HL-60 (cell line): ENCODE measurements around the gene RERE.

Experiments used
- DNase-seq, 2 experiments: peaks; one replicate each; pipeline ENCODE4 v3.0.0-alpha.2; 2010 to 2020; ENCODE audit warnings: low read depth in 1 of 2, low spot score in 1 of 2
- H3K27ac ChIP-seq: fragments of 250-450 bp; sonication (Bioruptor Pico); replicated peaks from 2 replicates; pipeline ENCODE4 v1.5.1; 2020; ENCODE audit warnings: mild to moderate bottlenecking, moderate library complexity
- H3K27me3 ChIP-seq: fragments of 250-450 bp; sonication (Bioruptor Pico); 2 replicates; pipeline ENCODE4 v1.5.1; 2021; ENCODE audit warnings: mild to moderate bottlenecking, moderate library complexity; ENCODE audit not compliant: insufficient read depth, poor library complexity, severe bottlenecking
- H3K4me3 ChIP-seq: replicated peaks from 2 replicates; pipeline ENCODE4 v1.5.1; 2011; ENCODE audit warnings: mild to moderate bottlenecking, control low read depth, low read length; ENCODE audit not compliant: insufficient read depth
- CTCF ChIP-seq: IDR thresholded peaks from one replicate; pipeline ENCODE4 v1.5.1; 2011; ENCODE audit warnings: low read length, control low read depth, inconsistent platforms; ENCODE audit not compliant: insufficient read depth
- GABPA ChIP-seq: IDR thresholded peaks from 2 replicates; pipeline ENCODE4 v1.6.1; 2012; ENCODE audit warnings: low read depth
- POLR2AphosphoS5 ChIP-seq: IDR thresholded peaks from 2 replicates; pipeline ENCODE4 v1.6.1; 2012; ENCODE audit warnings: low read depth
- REST ChIP-seq: IDR thresholded peaks from 2 replicates; pipeline ENCODE4 v1.6.1; 2012; ENCODE audit warnings: low read depth; ENCODE audit not compliant: insufficient replicate concordance
- SPI1 ChIP-seq: IDR thresholded peaks from 2 replicates; pipeline ENCODE4 v1.6.1; 2012; ENCODE audit warnings: low read depth, mild to moderate bottlenecking, borderline replicate concordance

RERE gene

GRCh38 chr1:8580566-8580965, 236.9 kb downstream of the RERE start:
- H3K27me3 ChIP-seq, result no peaks in the 10 kb centered on the region
- TF ChIP-seq REST (no peak), GABPA (no peak), POLR2AphosphoS5 (no peak), CTCF (no peak), SPI1 (no peak)
- H3K27ac ChIP-seq, result no peak overlapping the region
- no peak for DNase-seq
- no peak overlapping the region for H3K4me3 ChIP-seq

- Histone ChIP-seq H3K4me3 (no peak overlapping the region), H3K27ac (no peak overlapping the region), H3K27me3 (no peaks in the 10 kb centered on the region)
- no peak for DNase-seq
- no peak for TF ChIP-seq REST
- no peak for TF ChIP-seq CTCF
- no peak for TF ChIP-seq GABPA
- no peak for TF ChIP-seq POLR2AphosphoS5
Measured at GRCh38 chr1:8578936-8579335, 238.5 kb downstream of the RERE start.

- no peak for DNase-seq
- Histone ChIP-seq H3K27me3 (no peaks in the 10 kb centered on the region), H3K27ac (no peak overlapping the region), H3K4me3 (no peak overlapping the region)
- no peak for TF ChIP-seq CTCF
- TF ChIP-seq SPI1, result no peak
- no peak for TF ChIP-seq POLR2AphosphoS5
- TF ChIP-seq GABPA, result no peak
- no peak for TF ChIP-seq REST
Measured at GRCh38 chr1:8578132-8578877, 239.1 kb downstream of the RERE start.
